Epidermal melanocyte (primary cell): ENCODE data around the gene NCBP3.
"Not testable (repeated sequence)": the region's sequence is repeated elsewhere in the genome, so short reads cannot be mapped to it uniquely, and the experiment has no call there.

Experiments
- DNase-seq: peaks from one replicate; pipeline ENCODE4 v3.0.0; 2011; ENCODE audit warnings: low spot score; ENCODE audit not compliant: insufficient read length

Gene NCBP3

GRCh38 chr17:3882276-3882675 lies 36.2 kb upstream of the NCBP3 start:
- DNase-seq = no peak

GRCh38 chr17:3880983-3881382 lies 34.9 kb upstream of the NCBP3 start:
- DNase-seq = no peak

- no peak for DNase-seq
Measured at GRCh38 chr17:3879591-3880417, 33.8 kb upstream of the NCBP3 start.

- DNase-seq = peak; percentile 58
Measured at GRCh38 chr17:3879186-3879585, 33.1 kb upstream of the NCBP3 start.

GRCh38 chr17:3877220-3877619 lies 31.2 kb upstream of the NCBP3 start:
- DNase-seq = no peak

- no peak for DNase-seq
Measured at GRCh38 chr17:3875317-3875716, 29.3 kb upstream of the NCBP3 start.

GRCh38 chr17:3873862-3874261 lies 27.8 kb upstream of the NCBP3 start:
- DNase-seq = no peak

- DNase-seq = no peak
Measured at GRCh38 chr17:3870871-3871306, 24.8 kb upstream of the NCBP3 start.

- no peak for DNase-seq
Measured at GRCh38 chr17:3867606-3868005, 21.6 kb upstream of the NCBP3 start.

- DNase-seq = no peak
Measured at GRCh38 chr17:3867106-3867505, 21.1 kb upstream of the NCBP3 start.

- no peak for DNase-seq
Measured at GRCh38 chr17:3866276-3866675, 20.2 kb upstream of the NCBP3 start.

GRCh38 chr17:3865176-3865575 lies 19.1 kb upstream of the NCBP3 start:
- DNase-seq = no peak

- DNase-seq = no peak
Measured at GRCh38 chr17:3864534-3864933, 18.5 kb upstream of the NCBP3 start.

- DNase-seq = no peak
Measured at GRCh38 chr17:3861761-3862681, 16.0 kb upstream of the NCBP3 start.

- no peak for DNase-seq
Measured at GRCh38 chr17:3860939-3861700, 15.1 kb upstream of the NCBP3 start.

- no peak for DNase-seq
Measured at GRCh38 chr17:3859940-3860339, 13.9 kb upstream of the NCBP3 start.

- DNase-seq = peak; percentile 73
Measured at GRCh38 chr17:3857261-3858105, 11.4 kb upstream of the NCBP3 start.

GRCh38 chr17:3854204-3854603 lies 8.2 kb upstream of the NCBP3 start:
- DNase-seq = not testable (repeated sequence)

GRCh38 chr17:3852561-3852960 lies 6.5 kb upstream of the NCBP3 start:
- DNase-seq = no peak

GRCh38 chr17:3851461-3852100 lies 5.5 kb upstream of the NCBP3 start:
- DNase-seq = no peak
